GM19463 (cell line): ENCODE data around the gene ANO7.

Source experiments
- ATAC-seq: cut with Tn5 transposase; IDR thresholded peaks from one replicate; pipeline ENCODE4 v1.9.1; 2021; ENCODE audit warnings: mild to moderate bottlenecking, moderate library complexity; ENCODE audit not compliant: unreplicated experiment

ANO7 gene

GRCh38 chr2:241269707-241270520, 81.4 kb downstream of the ANO7 start:
- no peak for ATAC-seq

DNA sequence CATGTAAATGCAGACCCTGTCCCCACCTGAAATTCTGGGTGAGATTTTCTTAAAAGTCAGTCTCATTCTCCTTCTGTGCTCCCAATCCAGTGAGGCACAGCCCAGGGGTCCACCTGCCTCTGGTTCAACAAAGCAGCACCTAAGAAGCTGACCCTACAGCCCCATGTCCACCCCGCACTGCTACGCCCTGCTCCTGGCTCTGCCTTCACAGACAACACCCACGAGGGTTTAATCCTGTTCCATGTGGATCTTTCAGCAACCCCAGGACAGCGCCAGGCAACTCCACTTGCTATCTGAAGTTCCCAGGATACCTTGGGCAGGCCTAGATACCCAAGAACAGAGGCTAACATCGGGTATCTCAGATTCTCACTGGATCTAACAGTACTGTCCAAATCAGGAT, 82.1 kb downstream of the ANO7 start:
- no peak for ATAC-seq

GRCh38 chr2:241271706-241272302, 83.3 kb downstream of the ANO7 start:
- ATAC-seq, result peak; percentile 53

GRCh38 chr2:241272303-241273209, 84.1 kb downstream of the ANO7 start:
- peak; percentile 62 for ATAC-seq

GRCh38 chr2:241273210-241274020, 84.9 kb downstream of the ANO7 start:
- no peak for ATAC-seq

DNA sequence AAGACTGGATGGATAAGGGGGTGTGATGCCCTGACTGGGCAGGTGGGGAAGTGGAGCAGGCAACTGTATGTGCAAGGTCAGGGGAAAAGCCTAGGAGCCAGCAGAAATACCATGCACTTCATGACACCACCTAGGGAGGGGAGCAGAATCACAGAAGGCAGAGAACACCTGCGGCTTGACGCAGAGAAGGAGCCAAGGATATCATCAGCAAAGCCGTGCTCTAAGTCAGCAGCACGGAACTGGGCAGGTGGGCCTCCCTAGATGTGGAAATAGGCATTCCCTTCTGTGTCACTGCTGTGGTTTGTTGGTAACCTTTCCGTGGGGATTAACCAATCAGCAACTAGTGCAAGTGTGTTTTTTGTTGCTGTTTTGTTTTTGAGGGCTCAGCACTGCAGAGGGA, 85.7 kb downstream of the ANO7 start:
- ATAC-seq, result no peak
